IgD-negative memory B cell (primary cell): ENCODE measurements around the gene ACER2. TPM values are rescaled to one million over a fixed set of nuclear protein-coding genes. Genes with fewer than 3 reads are reported as not detected.
A peak's percentile ranks its signal among the peaks of the same experiment; 100 is the strongest.

Experiments
- H3K27ac Mint-ChIP-seq, 3 donors: one replicate each; pipeline ENCODE4 v1.8.0; 2020 to 2022; ENCODE audit warnings: mild to moderate bottlenecking in 3 of 3, mixed read lengths in 3 of 3, moderate library complexity in 1 of 3
- H3K27me3 Mint-ChIP-seq: one replicate; pipeline ENCODE4 v1.8.0; 2021; ENCODE audit warnings: mixed read lengths
- H3K36me3 Mint-ChIP-seq: one replicate; pipeline ENCODE4 v1.8.0; 2020; ENCODE audit warnings: mild to moderate bottlenecking, mixed read lengths
- H3K4me1 Mint-ChIP-seq, 3 donors: one replicate each; pipeline ENCODE4 v1.8.0; 2020 to 2022; ENCODE audit warnings: mixed read lengths in 3 of 3, mild to moderate bottlenecking in 1 of 3
- H3K4me3 Mint-ChIP-seq, 4 donors: one replicate each; pipeline ENCODE4 v1.8.0; 2020 to 2022; ENCODE audit warnings: mild to moderate bottlenecking in 4 of 4, mixed read lengths in 4 of 4, moderate library complexity in 3 of 4
- H3K9me3 Mint-ChIP-seq, 3 donors: one replicate each; pipeline ENCODE4 v1.8.0; 2020 to 2021; ENCODE audit warnings: mixed read lengths in 3 of 3, mild to moderate bottlenecking in 1 of 3
- polyA plus RNA-seq: library from polyadenylated mRNA; unstranded; fragments of 300-500 nt; fragmentation: Illumina TruSeq; gene quantifications from one replicate; pipeline ENCODE4 v1.2.3, GENCODE V29; 2021

Gene ACER2
- polyA plus RNA-seq, 1 donor from 2014 or later: 0.85 TPM

GRCh38 chr9:19473605-19474004 is 64.8 kb downstream of the ACER2 start:
- Mint-ChIP-seq H3K4me3 (no peak overlapping the region), H3K36me3 (peaks cover 2% of the 10 kb centered on the region), H3K27me3 (no peaks in the 10 kb centered on the region), H3K4me1 (peaks cover 4 to 11% (median 9%) of the 10 kb centered on the region in 3 donors), H3K9me3 (no peaks in the 10 kb centered on the region), H3K27ac (no peak overlapping the region)

- Mint-ChIP-seq H3K27ac (no peak overlapping the region), H3K4me1 (no peaks in the 10 kb centered on the region), H3K4me3 (no peak overlapping the region), H3K27me3 (no peaks in the 10 kb centered on the region), H3K36me3 (peaks cover 4% of the 10 kb centered on the region), H3K9me3 (no peaks in the 10 kb centered on the region)
These were observed 71.1 kb downstream of the ACER2 start for GRCh38 chr9:19479874-19480273.

- Mint-ChIP-seq H3K9me3 (no peaks in the 10 kb centered on the region), H3K4me1 (no peaks in the 10 kb centered on the region), H3K27ac (no peak overlapping the region), H3K27me3 (no peaks in the 10 kb centered on the region), H3K4me3 (no peak overlapping the region), H3K36me3 (peaks cover 4% of the 10 kb centered on the region)
These were observed 71.5 kb downstream of the ACER2 start for GRCh38 chr9:19480345-19480744.

- peaks cover 4% of the 10 kb centered on the region for H3K36me3 Mint-ChIP-seq
- H3K27ac Mint-ChIP-seq: no peak overlapping the region
- H3K4me1 Mint-ChIP-seq: no peaks in the 10 kb centered on the region
- no peak overlapping the region for H3K4me3 Mint-ChIP-seq
- no peaks in the 10 kb centered on the region for H3K27me3 Mint-ChIP-seq
- no peaks in the 10 kb centered on the region for H3K9me3 Mint-ChIP-seq
These were observed 72.5 kb downstream of the ACER2 start for GRCh38 chr9:19481121-19481870.

GRCh38 chr9:19481971-19482404 is 73.2 kb downstream of the ACER2 start:
- Mint-ChIP-seq H3K27me3 (no peaks in the 10 kb centered on the region), H3K36me3 (peaks cover 7% of the 10 kb centered on the region), H3K4me3 (no peak overlapping the region), H3K27ac (no peak overlapping the region), H3K4me1 (no peaks in the 10 kb centered on the region), H3K9me3 (no peaks in the 10 kb centered on the region)

- Mint-ChIP-seq H3K36me3 (peaks cover 5% of the 10 kb centered on the region), H3K9me3 (no peaks in the 10 kb centered on the region), H3K4me1 (no peaks in the 10 kb centered on the region), H3K27ac (no peak overlapping the region), H3K27me3 (no peaks in the 10 kb centered on the region), H3K4me3 (no peak overlapping the region)
These were observed 75.9 kb downstream of the ACER2 start for GRCh38 chr9:19484699-19485098.

- Mint-ChIP-seq H3K36me3 (peaks cover 5% of the 10 kb centered on the region), H3K9me3 (no peaks in the 10 kb centered on the region), H3K4me1 (no peaks in the 10 kb centered on the region), H3K27me3 (no peaks in the 10 kb centered on the region), H3K27ac (no peak overlapping the region), H3K4me3 (no peak overlapping the region)
These were observed 76.4 kb downstream of the ACER2 start for GRCh38 chr9:19485193-19485592.

- Mint-ChIP-seq H3K9me3 (no peaks in the 10 kb centered on the region), H3K27me3 (no peaks in the 10 kb centered on the region), H3K27ac (no peak overlapping the region), H3K4me3 (no peak overlapping the region), H3K36me3 (peaks cover 5% of the 10 kb centered on the region), H3K4me1 (no peaks in the 10 kb centered on the region)
These were observed 78.0 kb downstream of the ACER2 start for GRCh38 chr9:19486803-19487202.

- no peak overlapping the region for H3K27ac Mint-ChIP-seq
- no peak overlapping the region for H3K4me3 Mint-ChIP-seq
- H3K36me3 Mint-ChIP-seq: peaks cover 5% of the 10 kb centered on the region
- H3K9me3 Mint-ChIP-seq: no peaks in the 10 kb centered on the region
- peaks cover 4% of the 10 kb centered on the region for H3K27me3 Mint-ChIP-seq
- H3K4me1 Mint-ChIP-seq: peaks cover 0 to 6% (median 2%) of the 10 kb centered on the region in 3 donors
These were observed 79.9 kb downstream of the ACER2 start for GRCh38 chr9:19488721-19489120.

- Mint-ChIP-seq H3K36me3 (peaks cover 3% of the 10 kb centered on the region), H3K27me3 (peaks cover 4% of the 10 kb centered on the region), H3K9me3 (no peaks in the 10 kb centered on the region), H3K27ac (no peak overlapping the region), H3K4me3 (no peak overlapping the region), H3K4me1 (peaks cover 0 to 6% (median 2%) of the 10 kb centered on the region in 3 donors)
These were observed 81.5 kb downstream of the ACER2 start for GRCh38 chr9:19490269-19490668.

- H3K4me3 Mint-ChIP-seq: no peak overlapping the region
- peaks cover 0 to 6% (median 2%) of the 10 kb centered on the region in 3 donors for H3K4me1 Mint-ChIP-seq
- H3K27ac Mint-ChIP-seq: no peak overlapping the region
- H3K9me3 Mint-ChIP-seq: no peaks in the 10 kb centered on the region
- H3K27me3 Mint-ChIP-seq: peaks cover 4% of the 10 kb centered on the region
- peaks cover 3% of the 10 kb centered on the region for H3K36me3 Mint-ChIP-seq
These were observed 82.0 kb downstream of the ACER2 start for GRCh38 chr9:19490828-19491227.

GRCh38 chr9:19492775-19493173 is 84.0 kb downstream of the ACER2 start:
- Mint-ChIP-seq H3K27me3 (peaks cover 4% of the 10 kb centered on the region), H3K27ac (no peak overlapping the region), H3K4me1 (peaks cover 0 to 6% (median 2%) of the 10 kb centered on the region in 3 donors), H3K9me3 (no peaks in the 10 kb centered on the region), H3K4me3 (no peak overlapping the region), H3K36me3 (peaks cover 2% of the 10 kb centered on the region)

- Mint-ChIP-seq H3K9me3 (no peaks in the 10 kb centered on the region), H3K27ac (no peak overlapping the region), H3K4me1 (peaks cover 0 to 6% (median 2%) of the 10 kb centered on the region in 3 donors), H3K4me3 (no peak overlapping the region), H3K36me3 (peaks cover 2% of the 10 kb centered on the region), H3K27me3 (peaks cover 4% of the 10 kb centered on the region)
These were observed 84.5 kb downstream of the ACER2 start for GRCh38 chr9:19493174-19493811.

GRCh38 chr9:19493876-19494275 is 85.1 kb downstream of the ACER2 start:
- Mint-ChIP-seq H3K4me1 (peaks cover 0 to 6% (median 2%) of the 10 kb centered on the region in 3 donors), H3K27ac (no peak overlapping the region), H3K36me3 (peaks cover 2% of the 10 kb centered on the region), H3K27me3 (peaks cover 4% of the 10 kb centered on the region), H3K9me3 (no peaks in the 10 kb centered on the region), H3K4me3 (no peak overlapping the region)

GRCh38 chr9:19495186-19496028 is 86.6 kb downstream of the ACER2 start:
- Mint-ChIP-seq H3K9me3 (peaks cover 0 to 1% (median 0%) of the 10 kb centered on the region in 3 donors), H3K27me3 (peaks cover 4% of the 10 kb centered on the region), H3K4me1 (peaks cover 0 to 6% (median 2%) of the 10 kb centered on the region in 3 donors), H3K36me3 (peaks cover 5% of the 10 kb centered on the region), H3K27ac (peak overlapping the region in 1 of 3 donors; percentile 35), H3K4me3 (no peak overlapping the region)
